Breast epithelium (tissue), 4 donors: ENCODE data around the gene SPATA22. TPM values are rescaled to one million over a fixed set of nuclear protein-coding genes. Genes with fewer than 3 reads are reported as not detected.
"Not testable (repeated sequence)": the region's sequence is repeated elsewhere in the genome, so short reads cannot be mapped to it uniquely, and the experiment has no call there.

Experiments used
- DNase-seq, 2 donors: peaks; one replicate each; pipeline ENCODE4 v3.0.0-alpha.2; 2019; ENCODE audit warnings: low spot score in 2 of 2
- H3K27ac ChIP-seq, 2 donors: fragments of 200-600 bp; sonication (generic) in 1 of 2; one replicate each; pipeline ENCODE4 v1.5.1; 2016 to 2019; ENCODE audit warnings: mild to moderate bottlenecking in 1 of 2
- H3K27me3 ChIP-seq, 2 donors: fragments of 200-600 bp; sonication (generic) in 1 of 2; one replicate each; pipeline versions ENCODE4 v1.5.1 to v1.6.0; 2017 to 2019; ENCODE audit warnings: control low read depth in 1 of 2, mild to moderate bottlenecking in 1 of 2
- H3K36me3 ChIP-seq: fragments of 200-600 bp; one replicate; pipeline ENCODE4 v1.5.1; 2019
- H3K4me1 ChIP-seq, 2 donors: fragments of 200-600 bp; sonication (generic); one replicate each; pipeline ENCODE4 v1.5.1; 2016 to 2019; ENCODE audit warnings: control low read depth in 1 of 2
- H3K4me3 ChIP-seq, 3 donors: fragments of 200-600 bp; sonication (generic); 1 replicate in 2 of 3; 2 replicates in 1 of 3; pipeline ENCODE4 v1.5.1; 2016 to 2019; ENCODE audit warnings: mild to moderate bottlenecking in 3 of 3, moderate library complexity in 2 of 3
- H3K9me3 ChIP-seq, 2 donors: fragments of 200-600 bp; sonication (generic) in 1 of 2; one replicate each; pipeline ENCODE4 v1.5.1; 2016 to 2019; ENCODE audit warnings: control low read depth in 1 of 2
- POLR2A ChIP-seq: fragments of 450-650 bp; IDR thresholded peaks from one replicate; pipeline ENCODE4 v1.6.1; 2016; ENCODE audit warnings: antibody characterized with exemption, mild to moderate bottlenecking, moderate library complexity
- POLR2AphosphoS5 ChIP-seq, 3 donors: sonication (generic); formaldehyde crosslinking; IDR thresholded peaks; one replicate each; pipeline ENCODE4 v1.6.1; 2017; ENCODE audit warnings: antibody characterized with exemption in 3 of 3
- intact Hi-C: fragments of 100-400 bp; cut with DNase I; formaldehyde crosslinking; loops from one replicate; pipeline ENCODE4 v1.15.1; 2023; ENCODE audit warnings: low total_unique reads
- total RNA-seq, 3 donors: library from RNA; depleted of rRNA; stranded (reverse); fragments of >200 nt; gene quantifications; one replicate each; pipeline ENCODE4 v1.1.0, GENCODE V29; 2016
- TF ChIP-seq, protein P1 (sequence below), 3 donors: fragments of 450-650 bp; IDR thresholded peaks; one replicate each; pipeline ENCODE4 v1.5.1; 2016 to 2017; ENCODE audit warnings: antibody characterized with exemption in 3 of 3, mild to moderate bottlenecking in 3 of 3, moderate library complexity in 3 of 3

Gene SPATA22
- total RNA-seq, 3 donors from 2014 or later: 0.29 to 0.98 (median 0.80) TPM

DNA sequence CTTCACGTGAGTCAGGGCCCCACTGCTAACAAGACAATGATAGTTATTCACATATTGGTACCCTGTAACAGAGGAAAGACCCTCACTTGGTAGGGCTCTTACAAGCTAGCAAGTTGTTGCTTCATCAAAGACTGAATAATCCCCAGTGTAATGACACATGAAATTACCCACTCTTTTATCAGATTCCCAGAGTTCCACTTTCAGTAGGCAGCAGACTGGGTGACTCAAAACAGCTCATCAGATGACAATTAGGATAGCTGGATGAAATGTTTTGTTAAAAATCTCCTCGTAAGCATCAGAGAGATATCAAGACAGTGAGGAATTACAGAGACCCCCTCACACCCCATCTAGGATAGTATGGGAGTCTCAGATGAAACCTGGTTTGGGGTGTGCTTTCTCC, 31.2 kb downstream of the SPATA22 start:
- TF ChIP-seq POLR2AphosphoS5 (IDR thresholded peaks at IDR 0.05): no peak
- TF ChIP-seq, protein P1, sequence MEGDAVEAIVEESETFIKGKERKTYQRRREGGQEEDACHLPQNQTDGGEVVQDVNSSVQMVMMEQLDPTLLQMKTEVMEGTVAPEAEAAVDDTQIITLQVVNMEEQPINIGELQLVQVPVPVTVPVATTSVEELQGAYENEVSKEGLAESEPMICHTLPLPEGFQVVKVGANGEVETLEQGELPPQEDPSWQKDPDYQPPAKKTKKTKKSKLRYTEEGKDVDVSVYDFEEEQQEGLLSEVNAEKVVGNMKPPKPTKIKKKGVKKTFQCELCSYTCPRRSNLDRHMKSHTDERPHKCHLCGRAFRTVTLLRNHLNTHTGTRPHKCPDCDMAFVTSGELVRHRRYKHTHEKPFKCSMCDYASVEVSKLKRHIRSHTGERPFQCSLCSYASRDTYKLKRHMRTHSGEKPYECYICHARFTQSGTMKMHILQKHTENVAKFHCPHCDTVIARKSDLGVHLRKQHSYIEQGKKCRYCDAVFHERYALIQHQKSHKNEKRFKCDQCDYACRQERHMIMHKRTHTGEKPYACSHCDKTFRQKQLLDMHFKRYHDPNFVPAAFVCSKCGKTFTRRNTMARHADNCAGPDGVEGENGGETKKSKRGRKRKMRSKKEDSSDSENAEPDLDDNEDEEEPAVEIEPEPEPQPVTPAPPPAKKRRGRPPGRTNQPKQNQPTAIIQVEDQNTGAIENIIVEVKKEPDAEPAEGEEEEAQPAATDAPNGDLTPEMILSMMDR (IDR thresholded peaks at IDR 0.05): no peak
- no peak for TF ChIP-seq POLR2A
- intact Hi-C loops: no loop called here

GRCh38 chr17:3438368-3438767, 33.3 kb downstream of the SPATA22 start:
- H3K4me3 ChIP-seq: no peak overlapping the region
- H3K27me3 ChIP-seq: no peaks in the 10 kb centered on the region
- intact Hi-C loops: no loop called here
- H3K36me3 ChIP-seq: no peaks in the 10 kb centered on the region
- no peak overlapping the region for H3K27ac ChIP-seq
- no peaks in the 10 kb centered on the region for H3K4me1 ChIP-seq
- TF ChIP-seq, protein P1 (IDR thresholded peaks at IDR 0.05): no peak
- TF ChIP-seq POLR2A: no peak
- no peak for TF ChIP-seq POLR2AphosphoS5 (IDR thresholded peaks at IDR 0.05)
- H3K9me3 ChIP-seq: no peaks in the 10 kb centered on the region
- no peak for DNase-seq

More for the DNA sequence above, 31.2 kb downstream of the SPATA22 start:
- Histone ChIP-seq H3K36me3 (no peaks in the 10 kb centered on the region), H3K9me3 (no peaks in the 10 kb centered on the region), H3K27me3 (no peaks in the 10 kb centered on the region), H3K27ac (no peak overlapping the region), H3K4me1 (no peaks in the 10 kb centered on the region), H3K4me3 (no peak overlapping the region)
- no peak for DNase-seq

GRCh38 chr17:3433741-3434140, 37.9 kb downstream of the SPATA22 start, which contains the start of gene OR1E2:
Gene OR1E2 (minus strand): TSS chr17:3433841. CDS start chr17:3433841, 0 bp downstream.
- intact Hi-C loops: no loop called here
- Histone ChIP-seq H3K27me3 (no peaks in the 10 kb centered on the region), H3K9me3 (peaks cover 0 to 14% of the 10 kb centered on the region in 2 donors), H3K27ac (no peak within 1 kb of the TSS), H3K36me3 (no peaks in the 10 kb centered on the region), H3K4me3 (no peak within 1 kb of the TSS), H3K4me1 (no peaks in the 10 kb centered on the region)
- TF ChIP-seq POLR2AphosphoS5 (IDR thresholded peaks at IDR 0.05) (no peak), POLR2A (no peak)
- TF ChIP-seq, protein P1 (IDR thresholded peaks at IDR 0.05): no peak
- no peak for DNase-seq

- H3K4me1 ChIP-seq, intact Hi-C loops, DNase-seq, H3K27ac ChIP-seq, H3K4me3 ChIP-seq, H3K27me3 ChIP-seq, H3K36me3 ChIP-seq: not testable (repeated sequence)
- H3K9me3 ChIP-seq: peaks cover 0 to 14% of the 10 kb centered on the region in 2 donors
Measured at GRCh38 chr17:3433215-3433614, 38.4 kb downstream of the SPATA22 start.

DNA sequence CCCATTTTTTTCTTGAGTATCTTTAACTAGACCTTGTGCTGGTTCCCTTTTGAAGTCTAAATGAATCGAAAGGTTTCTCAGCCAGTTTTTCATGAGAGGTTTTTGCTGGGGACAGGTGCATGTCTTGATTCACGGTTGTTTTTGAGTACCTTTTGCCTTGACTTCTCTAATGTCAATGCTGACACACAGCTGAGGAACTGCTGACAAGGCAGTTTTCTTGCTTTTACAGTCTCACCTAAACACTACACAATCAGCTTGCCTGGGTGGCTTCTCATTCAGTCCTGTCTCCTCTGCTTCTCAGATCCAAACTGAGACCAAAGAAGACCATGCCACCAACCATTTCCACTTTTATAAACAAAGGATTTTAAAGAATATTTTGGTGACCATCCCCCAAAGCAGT, 53.4 kb downstream of the SPATA22 start:
- DNase-seq: no peak
- Histone ChIP-seq H3K4me1 (no peaks in the 10 kb centered on the region), H3K36me3 (no peaks in the 10 kb centered on the region), H3K27me3 (no peaks in the 10 kb centered on the region), H3K4me3 (no peak overlapping the region), H3K27ac (no peak overlapping the region), H3K9me3 (no peaks in the 10 kb centered on the region)
- TF ChIP-seq, protein P1 (IDR thresholded peaks at IDR 0.05): no peak
- TF ChIP-seq POLR2AphosphoS5 (IDR thresholded peaks at IDR 0.05): no peak
- TF ChIP-seq POLR2A: no peak
- intact Hi-C loops: no loop called here

DNA sequence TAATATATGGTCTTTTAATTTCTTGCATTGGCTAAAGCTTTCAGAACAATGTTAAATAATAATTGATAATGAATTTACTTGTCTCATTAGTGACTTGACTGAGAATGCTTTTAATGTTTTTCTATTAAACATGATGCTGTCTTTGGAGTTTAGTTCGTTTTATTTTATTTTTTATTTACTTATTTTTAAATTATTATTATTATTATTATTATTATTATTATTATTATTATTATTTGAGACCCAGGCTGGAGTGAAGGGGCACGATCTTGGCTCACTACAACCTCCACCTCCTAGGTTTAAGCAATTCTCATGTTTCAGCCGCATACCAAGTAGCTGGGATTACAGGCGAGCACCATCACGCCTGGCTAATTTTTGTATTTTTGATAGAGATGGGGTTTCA, 56.0 kb downstream of the SPATA22 start:
- H3K4me1 ChIP-seq: no peaks in the 10 kb centered on the region
- no peak for DNase-seq
- no peak overlapping the region for H3K4me3 ChIP-seq
- no peaks in the 10 kb centered on the region for H3K9me3 ChIP-seq
- intact Hi-C loops: no loop called here
- H3K27me3 ChIP-seq: no peaks in the 10 kb centered on the region
- TF ChIP-seq POLR2AphosphoS5 (IDR thresholded peaks at IDR 0.05) (no peak), POLR2A (no peak)
- TF ChIP-seq, protein P1 (IDR thresholded peaks at IDR 0.05): no peak
- no peak overlapping the region for H3K27ac ChIP-seq
- no peaks in the 10 kb centered on the region for H3K36me3 ChIP-seq

- DNase-seq, H3K4me1 ChIP-seq, H3K4me3 ChIP-seq, intact Hi-C loops, H3K27me3 ChIP-seq, H3K36me3 ChIP-seq, H3K27ac ChIP-seq: not testable (repeated sequence)
- H3K9me3 ChIP-seq: peaks cover 5 to 15% of the 10 kb centered on the region in 2 donors
Measured at GRCh38 chr17:3412216-3412615, 59.4 kb downstream of the SPATA22 start.
